Measurements from ENCODE around the gene TNS3.
"Not testable (repeated sequence)": the region's sequence is repeated elsewhere in the genome, so short reads cannot be mapped to it uniquely, and the experiment has no call there.

The TNS3 gene

GRCh38 chr7:47581804-47582763 lies at the start of gene TNS3:
Gene TNS3, minus strand, starts transcription at chr7:47582111. Its CDS starts 142,475 bp downstream, at chr7:47439636.
- DNase-seq (ENCODE audit: extremely low read depth in 1 of 2, low read depth in 1 of 2) = no peak

GRCh38 chr7:47631711-47632110 lies 49.8 kb upstream of the TNS3 start:
- DNase-seq (ENCODE audit: extremely low read depth in 1 of 2, low read depth in 1 of 2) = no peak

- no peak for DNase-seq (ENCODE audit: extremely low read depth in 1 of 2, low read depth in 1 of 2)
These were observed 45.8 kb upstream of the TNS3 start for GRCh38 chr7:47627580-47628283.

DNA sequence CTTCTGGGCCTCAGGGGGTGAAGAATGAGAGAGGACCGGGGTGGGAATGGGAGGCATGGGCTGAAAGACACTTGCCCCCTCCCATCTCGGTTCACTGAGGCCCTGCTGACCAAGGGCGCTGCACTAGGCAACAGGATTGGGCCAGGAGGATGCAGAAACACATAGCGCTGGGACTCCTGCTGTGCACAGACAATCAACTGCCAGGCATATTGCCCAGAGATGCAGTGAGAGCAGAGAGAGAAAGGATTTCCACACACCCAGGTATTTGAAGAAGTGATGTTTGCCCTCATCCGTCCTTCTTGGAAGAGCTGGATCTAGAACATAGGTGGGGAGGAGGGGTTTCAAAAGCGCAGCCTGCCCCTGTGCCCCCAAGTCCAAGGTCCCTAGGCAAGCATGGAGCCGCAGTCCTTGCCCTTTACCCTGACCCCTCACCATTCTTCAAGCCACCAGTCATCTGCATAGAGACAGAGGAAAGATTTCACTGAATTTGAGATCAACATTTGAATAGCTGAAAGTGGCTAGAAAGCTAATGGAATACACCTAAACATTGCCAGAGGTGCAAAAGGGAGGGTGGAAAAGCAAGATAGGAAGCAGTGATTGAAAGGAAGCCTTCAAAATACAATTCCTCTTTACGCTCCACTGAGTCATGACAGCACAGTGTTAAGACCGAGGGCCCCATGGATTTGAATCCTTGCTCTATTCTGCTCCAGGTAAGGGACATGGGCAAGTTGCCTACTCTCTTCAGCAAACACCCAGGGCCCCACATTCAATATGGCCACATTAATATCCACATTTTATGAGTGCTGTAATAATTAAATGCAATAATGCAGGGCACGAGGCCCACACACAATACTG lies 44.2 kb upstream of the TNS3 start:
- DNase-seq (ENCODE audit: extremely low read depth in 1 of 2, low read depth in 1 of 2) = no peak

- DNase-seq (ENCODE audit: extremely low read depth in 1 of 2, low read depth in 1 of 2) = no peak
These were observed 42.8 kb upstream of the TNS3 start for GRCh38 chr7:47624689-47625088.

DNA sequence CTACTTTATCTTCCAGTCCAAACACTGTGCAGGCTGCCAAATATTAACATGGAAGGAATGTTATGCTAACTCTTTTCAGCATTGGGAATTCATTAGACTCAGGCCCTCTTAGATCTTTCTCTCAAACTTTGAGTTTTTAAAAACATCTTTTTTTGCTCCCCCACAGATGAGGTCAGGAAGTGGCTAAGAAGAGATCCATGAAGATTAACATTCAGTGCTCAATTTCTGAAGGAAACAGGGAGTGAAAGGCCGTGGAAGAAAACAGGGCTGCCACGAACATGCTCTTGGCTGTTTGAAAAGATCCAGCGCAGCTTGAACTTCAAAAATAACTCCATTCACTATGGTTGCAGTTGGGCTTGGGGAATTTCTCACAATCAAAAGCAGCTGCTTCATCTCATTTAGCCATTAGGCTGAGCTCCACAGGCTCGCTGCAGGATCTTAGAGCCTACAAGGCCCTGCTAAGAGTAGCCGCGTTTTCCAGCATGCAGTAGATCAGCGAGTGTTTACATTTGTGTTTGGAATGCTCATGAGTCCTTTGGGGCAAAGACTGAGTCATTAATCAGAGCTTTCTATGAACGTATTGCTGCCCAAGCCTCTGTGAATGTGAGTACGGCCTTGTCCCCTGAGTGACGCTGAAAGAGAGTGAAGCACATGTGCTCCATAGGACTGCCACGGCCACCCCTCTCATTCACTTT lies 41.2 kb upstream of the TNS3 start:
- DNase-seq (ENCODE audit: extremely low read depth in 1 of 2, low read depth in 1 of 2) = no peak

- DNase-seq (ENCODE audit: extremely low read depth in 1 of 2, low read depth in 1 of 2) = no peak
These were observed 40.7 kb upstream of the TNS3 start for GRCh38 chr7:47622586-47622945.

DNA sequence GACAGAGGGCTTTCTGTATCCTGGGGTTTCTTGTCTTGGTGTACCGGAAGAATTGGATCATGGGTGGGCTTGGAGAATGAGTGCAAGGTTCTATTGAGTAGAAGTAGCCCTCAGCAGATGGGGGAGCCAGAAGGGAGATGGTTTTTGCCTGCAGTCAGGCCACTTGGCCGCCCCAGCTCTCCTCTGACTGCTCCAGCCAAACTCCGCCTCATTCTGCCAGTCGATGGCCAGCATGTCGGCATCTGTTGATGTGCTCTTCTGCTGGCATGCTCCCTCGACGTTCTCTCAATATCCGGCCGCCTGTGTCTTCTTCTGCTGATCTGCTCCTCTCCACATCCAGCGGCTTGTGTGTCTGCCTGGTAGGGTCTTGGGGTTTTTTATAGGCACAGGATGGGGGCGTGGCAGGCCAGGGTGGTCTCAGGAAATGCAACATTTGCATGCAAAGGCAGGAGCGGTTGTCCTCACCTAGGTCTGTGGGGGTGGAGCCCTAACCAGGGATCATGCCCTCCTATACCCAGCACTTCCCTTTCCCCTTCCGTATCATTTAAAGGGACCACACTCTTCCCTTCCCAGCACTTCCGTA lies 40.2 kb upstream of the TNS3 start:
- DNase-seq (ENCODE audit: extremely low read depth in 1 of 2, low read depth in 1 of 2) = no peak

- no peak for DNase-seq (ENCODE audit: extremely low read depth in 1 of 2, low read depth in 1 of 2)
These were observed 39.4 kb upstream of the TNS3 start for GRCh38 chr7:47621347-47621746.

DNA sequence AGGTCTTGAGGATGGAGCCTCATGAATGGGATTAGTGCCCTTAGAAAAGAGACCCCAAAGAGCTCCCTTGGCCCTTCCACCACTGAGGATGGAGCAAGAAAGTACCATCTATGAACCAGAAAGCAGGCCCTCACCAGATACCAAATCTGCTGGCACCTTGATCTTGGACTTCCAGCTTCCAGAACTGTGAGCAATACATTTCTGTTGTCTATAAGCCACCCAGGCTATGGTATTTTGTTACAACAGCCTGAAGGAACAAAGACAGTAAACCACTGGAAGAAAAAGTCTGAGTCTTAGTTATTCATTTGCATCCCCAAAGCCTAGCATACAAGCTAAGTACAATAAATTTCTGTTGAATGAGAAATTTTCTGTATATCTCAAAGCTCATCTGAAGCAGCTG lies 37.9 kb upstream of the TNS3 start:
- DNase-seq (ENCODE audit: extremely low read depth in 1 of 2, low read depth in 1 of 2) = no peak

DNA sequence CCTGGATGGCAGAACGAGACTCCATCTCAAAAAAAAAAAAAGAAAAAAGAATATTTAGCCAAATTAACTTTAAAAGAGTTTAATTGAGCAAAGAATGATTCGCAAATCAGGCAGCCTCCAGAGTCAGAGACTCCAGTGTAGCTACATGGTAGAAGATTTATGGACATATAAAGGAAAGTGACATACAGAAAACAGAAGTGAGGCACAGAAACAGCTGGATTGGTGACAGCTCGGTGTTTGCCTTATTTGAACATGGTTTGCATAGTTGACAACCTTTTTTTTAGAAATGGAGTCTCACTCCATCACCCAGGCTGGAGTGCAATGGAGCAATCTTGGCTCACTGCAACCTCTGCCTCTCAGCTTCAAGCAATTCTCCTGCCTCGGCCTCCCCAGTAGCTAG lies 35.2 kb upstream of the TNS3 start:
- DNase-seq (ENCODE audit: extremely low read depth in 1 of 2, low read depth in 1 of 2) = no peak

- DNase-seq (ENCODE audit: extremely low read depth in 1 of 2, low read depth in 1 of 2) = no peak
These were observed 32.5 kb upstream of the TNS3 start for GRCh38 chr7:47614450-47614849.

DNA sequence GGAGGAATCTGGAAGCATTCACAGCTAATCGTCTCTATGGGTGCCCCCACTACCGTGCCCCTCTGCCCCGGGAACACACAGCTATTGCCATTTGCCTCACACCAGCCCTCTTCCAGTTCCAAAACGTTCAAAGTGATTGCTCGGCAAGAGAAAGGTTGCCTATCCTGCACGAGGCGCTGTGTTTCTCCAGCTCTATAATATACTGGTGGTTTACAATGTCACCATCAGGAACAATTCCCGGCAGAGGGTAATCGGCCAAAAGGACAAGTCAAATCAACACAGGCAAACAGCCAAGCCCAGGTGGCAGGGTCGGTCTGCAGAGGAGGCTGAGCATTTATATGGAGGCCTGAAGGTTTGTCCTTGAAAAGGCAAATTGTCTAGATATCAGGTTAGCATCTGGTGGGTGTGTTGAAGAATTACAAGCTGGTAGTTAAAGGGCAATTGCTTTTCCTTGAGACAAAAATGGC lies 29.2 kb upstream of the TNS3 start:
- no peak for DNase-seq (ENCODE audit: extremely low read depth in 1 of 2, low read depth in 1 of 2)

DNA sequence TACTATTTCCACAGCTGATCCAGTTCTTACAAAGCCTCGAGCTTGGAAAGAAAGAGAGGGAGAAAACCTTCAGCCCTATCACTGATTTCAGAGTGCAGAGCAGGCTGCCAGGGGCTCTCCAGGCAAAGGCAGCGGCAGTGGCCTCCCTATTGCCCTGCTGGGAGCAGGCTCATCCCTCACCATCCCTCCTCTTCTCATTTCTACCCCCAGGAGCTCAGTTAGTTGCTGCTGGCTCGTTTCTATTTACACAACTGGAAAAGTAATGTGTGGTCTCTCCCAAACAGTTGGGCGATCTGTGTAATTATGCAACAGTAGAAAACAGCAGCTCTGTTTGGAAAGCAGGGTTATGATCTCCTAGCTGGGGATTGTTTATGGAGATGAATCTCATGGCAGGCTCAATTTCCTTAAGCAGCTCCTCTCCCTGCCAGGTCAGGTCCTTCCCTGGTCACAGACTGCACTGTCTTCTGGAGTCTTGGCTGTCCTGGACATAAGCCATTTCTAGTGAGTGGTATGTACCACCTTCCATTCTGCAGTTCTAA lies 28.7 kb upstream of the TNS3 start:
- no peak for DNase-seq (ENCODE audit: extremely low read depth in 1 of 2, low read depth in 1 of 2)

DNA sequence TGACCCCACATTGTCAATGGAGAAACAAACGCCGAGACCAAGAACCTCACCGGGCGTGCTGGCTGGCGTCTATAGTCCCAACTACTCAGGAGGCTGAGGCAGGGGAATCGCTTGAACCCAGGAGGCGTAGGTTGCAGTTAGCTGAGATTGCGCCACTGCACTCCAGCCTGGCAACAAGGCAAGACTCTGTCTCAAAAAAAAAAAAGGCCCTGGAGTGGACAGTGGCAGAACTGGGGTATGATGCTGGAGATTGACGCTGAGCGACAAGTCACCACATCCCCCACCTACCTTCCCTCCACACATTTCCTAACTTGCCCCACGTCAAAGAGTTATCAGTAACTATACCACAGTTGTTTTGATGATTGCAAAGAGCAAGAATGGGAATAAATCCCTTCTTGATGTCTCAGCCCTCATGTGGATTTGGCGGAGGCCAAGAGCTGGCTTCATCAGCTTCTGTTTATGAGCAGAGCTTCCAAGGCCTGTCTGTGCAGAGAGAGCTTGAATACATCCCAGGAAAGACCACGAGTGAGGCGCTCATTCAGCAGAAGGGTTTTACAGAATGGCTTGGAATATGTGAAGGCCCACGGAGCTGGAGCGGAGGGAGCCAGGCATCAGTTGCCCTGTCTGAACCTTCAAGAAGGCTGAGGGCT lies 28.0 kb upstream of the TNS3 start:
- no peak for DNase-seq (ENCODE audit: extremely low read depth in 1 of 2, low read depth in 1 of 2)

GRCh38 chr7:47606593-47607046 lies 24.7 kb upstream of the TNS3 start:
- DNase-seq (ENCODE audit: extremely low read depth in 1 of 2, low read depth in 1 of 2) = not testable (repeated sequence)

DNA sequence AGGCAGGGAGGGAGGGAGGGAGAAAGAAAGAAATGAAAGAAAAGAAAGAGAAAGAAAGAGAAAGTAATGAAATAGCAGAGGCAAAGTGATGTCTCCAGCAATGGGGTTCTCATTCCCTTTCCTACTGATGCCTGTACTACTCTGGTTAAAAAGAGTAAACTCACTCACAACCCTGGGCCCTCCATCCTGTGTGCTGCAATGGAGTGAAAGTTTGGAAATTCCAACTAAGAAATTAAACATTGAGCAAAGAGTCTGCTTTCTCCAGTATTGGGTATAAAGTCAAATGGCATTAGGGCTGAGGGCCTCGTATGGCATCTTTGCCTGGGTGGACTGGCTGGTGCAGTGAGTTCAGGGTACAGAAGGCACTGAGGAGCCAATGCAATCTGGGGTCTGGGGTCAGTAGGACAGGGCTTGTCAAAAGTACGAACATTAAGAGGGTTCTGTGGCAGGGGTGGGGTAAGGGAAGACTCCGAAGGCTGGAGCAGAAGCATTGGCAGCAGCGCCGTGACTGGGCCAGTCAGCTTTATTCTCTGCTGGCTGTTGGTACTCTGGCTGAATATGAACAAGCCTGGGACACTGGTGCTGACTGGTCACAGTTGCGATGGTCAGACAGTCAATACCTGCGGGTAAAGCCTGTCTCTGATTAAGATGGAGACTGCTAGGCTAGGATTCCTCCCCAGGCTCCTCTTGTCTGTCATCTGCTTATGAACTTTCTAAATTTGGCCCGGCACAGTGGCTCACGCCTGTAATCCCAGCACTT lies 24.1 kb upstream of the TNS3 start:
- DNase-seq (ENCODE audit: extremely low read depth in 1 of 2, low read depth in 1 of 2) = no peak

GRCh38 chr7:47604496-47604890 lies 22.6 kb upstream of the TNS3 start:
- no peak for DNase-seq (ENCODE audit: extremely low read depth in 1 of 2, low read depth in 1 of 2)

Measured in activated CD8-positive, alpha-beta memory T cell treated with anti-CD3 and anti-CD28 coated beads for 1 hour (primary cell).